Activated CD8-positive, alpha-beta memory T cell treated with anti-CD3 and anti-CD28 coated beads, Interleukin-2, amount 50 U/mL, for 24 hours (primary cell): ENCODE results near the gene NUF2.
"Not testable (repeated sequence)": the region's sequence is repeated elsewhere in the genome, so short reads cannot be mapped to it uniquely, and the experiment has no call there.

Source experiments
- DNase-seq: peaks from one replicate; pipeline ENCODE4 v3.0.0-alpha.2; 2020; ENCODE audit errors: extremely low read depth

The NUF2 gene

DNA sequence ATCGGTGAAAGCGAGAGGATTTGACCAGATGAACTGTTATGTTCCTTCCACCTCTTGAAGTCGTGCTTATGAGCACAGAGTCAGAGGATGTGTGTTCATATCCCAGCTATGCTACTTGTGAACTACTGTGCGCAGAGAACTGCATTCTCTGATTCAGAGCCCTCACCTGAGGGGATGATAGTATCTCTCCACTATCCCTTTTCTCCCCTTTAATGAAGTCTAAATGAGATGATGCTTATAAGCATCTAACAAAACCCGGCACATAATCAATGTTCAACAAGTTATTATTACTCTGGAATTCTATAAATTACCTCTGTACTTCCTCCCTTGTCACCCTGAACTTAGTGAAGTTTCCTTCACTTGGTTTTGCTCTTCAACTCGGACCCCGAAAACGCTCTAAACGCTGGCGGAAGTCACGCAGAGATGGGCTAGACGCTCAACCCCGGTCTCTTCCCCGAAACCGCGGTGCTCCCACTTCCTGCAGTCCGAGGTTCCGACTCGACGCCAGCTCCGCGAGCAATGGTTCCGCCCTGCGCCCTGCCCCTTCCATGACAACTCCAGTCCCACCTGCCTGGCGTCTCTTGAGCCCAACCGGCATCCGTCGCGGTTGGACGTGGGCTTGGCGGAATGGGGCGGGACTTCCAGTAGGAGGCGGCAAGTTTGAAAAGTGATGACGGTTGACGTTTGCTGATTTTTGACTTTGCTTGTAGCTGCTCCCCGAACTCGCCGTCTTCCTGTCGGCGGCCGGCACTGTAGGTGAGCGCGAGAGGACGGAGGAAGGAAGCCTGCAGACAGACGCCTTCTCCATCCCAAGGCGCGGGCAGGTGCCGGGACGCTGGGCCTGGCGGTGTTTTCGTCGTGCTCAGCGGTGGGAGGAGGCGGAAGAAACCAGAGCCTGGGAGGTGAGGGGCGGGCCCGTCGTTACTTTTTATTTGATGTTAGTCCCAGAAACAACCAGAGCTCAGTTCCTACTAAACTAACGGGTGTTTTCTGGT lies at the start of gene NUF2:
NUF2 (plus strand) TSS at position 644 of the 995 bp plus-strand sequence. CDS start 4,098 bp downstream, outside the sequence.
- DNase-seq: peak; percentile 90

DNA sequence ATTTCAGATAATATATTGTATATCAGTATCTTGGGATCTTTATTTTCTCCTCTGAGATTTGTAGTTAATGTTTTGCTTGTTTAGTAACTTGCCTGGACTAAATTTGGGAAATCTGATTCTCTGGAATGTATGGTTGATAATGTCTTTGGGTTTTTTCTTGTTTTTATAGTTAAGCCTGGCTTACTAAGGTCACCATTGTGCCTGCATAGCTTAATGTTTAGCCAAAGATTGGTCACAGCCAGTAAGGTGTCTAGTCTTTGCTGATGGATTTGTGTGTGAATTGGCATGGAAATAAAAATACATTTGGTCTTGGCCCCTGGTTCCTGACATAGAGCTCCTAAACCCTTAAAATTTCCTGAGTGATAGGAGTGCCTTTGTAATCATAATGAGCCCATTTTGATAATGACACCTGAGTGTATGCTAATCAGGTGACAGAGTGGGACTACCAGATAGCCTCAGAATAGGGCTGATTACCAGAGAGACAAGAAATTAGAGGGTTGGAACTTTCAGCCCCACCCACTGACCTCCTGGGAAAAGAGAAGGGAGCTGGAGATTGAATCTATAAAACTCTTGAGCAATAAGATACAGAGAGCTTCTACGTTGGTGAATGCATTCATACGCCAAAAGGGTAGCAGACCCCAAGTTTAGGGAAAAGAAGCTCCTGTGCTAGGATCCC lies 47.9 kb upstream of the NUF2 start:
- no peak for DNase-seq

DNA sequence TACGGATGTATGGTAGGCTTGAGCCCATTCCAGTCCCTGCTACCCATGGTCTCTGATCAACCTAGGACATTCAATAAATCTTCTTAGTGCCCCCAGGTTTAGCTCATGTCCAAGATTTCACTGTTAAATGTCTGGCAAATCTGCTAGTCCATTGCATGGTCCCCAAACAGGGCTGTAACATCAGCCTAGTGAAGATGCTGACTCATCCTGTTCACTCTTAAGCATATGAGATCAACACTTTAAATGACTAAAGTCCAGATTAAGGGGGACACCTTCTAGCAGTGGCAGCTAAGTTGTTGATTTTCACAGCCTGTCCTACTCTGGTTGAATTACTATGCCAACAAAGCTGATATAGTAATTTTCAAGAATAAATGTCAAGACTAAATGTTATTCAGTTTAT lies 46.5 kb upstream of the NUF2 start:
- no peak for DNase-seq

DNA sequence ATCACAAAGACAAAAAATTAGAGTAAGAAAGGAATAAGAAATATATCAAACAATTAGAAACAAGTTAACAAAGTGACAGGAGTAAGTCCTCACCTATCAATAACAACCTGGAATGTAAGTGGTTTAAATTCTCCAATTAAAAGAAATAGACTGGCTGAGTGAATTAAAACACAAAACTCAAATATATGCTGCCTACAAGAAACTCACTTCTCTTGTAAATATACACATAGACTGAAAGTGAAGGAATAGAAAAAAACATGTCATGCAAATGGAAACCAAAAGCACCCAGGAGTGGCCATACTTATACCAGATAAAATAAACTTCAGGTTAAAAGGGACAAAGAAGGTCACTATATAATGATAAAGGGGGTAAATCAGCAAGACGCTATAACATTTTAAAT lies 43.2 kb upstream of the NUF2 start:
- no peak for DNase-seq

DNA sequence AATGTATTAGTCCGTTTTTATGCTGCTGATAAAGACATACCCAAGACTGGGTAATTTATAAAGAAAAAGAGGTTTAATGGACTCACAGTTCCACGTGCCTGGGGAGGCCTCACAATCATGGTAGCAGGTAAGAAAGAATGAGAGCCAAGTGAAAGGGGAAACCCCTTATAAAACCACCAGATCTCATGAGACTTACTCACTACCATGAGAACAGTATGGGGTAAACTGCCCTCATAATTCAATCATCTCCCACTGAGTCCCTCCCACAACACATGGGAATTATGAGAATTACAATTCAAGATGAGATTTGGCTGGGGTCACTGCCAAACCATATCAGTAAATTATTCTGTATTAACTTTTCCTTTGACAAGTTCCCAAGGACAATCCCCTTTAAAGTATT lies 36.9 kb upstream of the NUF2 start:
- not testable (repeated sequence) for DNase-seq

DNA sequence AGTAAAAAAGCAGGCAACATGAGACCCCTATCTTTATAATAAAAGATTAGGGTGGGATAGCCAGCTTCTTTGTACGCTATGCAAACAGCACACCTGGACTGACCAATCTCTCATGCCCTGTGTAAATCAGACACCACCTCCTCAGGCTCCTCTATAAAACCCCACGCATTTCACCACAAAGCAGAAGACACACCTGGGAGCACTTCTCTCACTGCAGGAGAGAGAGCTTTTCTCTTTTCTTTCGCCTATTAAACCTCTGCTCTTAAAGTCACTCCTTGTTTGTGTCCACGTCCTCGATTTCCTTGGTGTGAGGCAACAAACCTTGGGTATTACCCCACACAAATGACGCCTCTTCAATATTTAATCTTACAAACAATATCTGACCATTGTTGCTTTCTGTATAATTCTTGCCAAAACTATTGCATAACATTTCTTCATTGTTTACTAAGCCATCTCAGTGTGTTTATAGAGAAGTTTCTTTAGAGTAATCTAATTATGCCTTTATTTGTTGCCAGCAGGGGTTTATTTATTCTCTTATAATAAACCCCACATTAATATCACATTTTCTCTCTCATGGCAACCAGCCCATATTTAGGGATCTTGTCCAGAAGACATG lies 31.6 kb upstream of the NUF2 start:
- no peak for DNase-seq

DNA sequence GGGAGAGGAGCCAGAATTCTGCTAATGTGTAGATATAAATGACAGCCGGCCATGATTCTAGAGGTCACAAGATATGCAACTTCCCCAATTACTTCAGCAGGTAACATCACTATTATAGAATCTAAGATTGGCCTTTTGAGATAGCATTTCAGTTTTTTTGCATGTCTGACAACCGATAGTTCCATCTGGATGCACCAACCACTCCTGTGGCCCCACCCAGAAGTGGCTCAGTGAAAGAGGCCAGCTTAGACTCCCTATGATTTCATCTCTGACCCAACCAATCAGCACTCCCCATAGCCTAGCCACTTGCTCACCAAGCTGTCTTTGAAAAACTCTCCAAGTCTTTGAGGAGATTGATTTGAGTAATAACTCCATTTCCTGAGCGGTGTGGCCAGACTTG lies 30.3 kb upstream of the NUF2 start:
- no peak for DNase-seq

DNA sequence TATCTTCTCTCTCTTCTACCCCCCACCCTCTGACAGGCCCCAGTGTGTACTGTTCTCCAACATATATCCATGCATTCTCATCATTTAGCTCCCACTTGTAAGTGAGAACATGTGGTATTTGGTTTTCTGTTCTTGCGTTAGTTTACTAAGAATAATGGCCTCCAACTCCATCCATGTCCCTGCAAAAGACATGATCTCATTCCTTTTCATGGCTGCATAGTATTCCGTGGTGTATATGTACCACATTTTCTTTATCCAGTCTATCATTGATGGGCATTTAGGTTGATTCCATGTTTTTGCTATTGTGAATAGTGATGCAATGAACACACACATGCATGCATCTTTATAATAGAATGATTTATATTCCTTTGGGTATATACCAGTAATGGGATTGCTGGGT lies 29.6 kb upstream of the NUF2 start:
- DNase-seq: not testable (repeated sequence)

DNA sequence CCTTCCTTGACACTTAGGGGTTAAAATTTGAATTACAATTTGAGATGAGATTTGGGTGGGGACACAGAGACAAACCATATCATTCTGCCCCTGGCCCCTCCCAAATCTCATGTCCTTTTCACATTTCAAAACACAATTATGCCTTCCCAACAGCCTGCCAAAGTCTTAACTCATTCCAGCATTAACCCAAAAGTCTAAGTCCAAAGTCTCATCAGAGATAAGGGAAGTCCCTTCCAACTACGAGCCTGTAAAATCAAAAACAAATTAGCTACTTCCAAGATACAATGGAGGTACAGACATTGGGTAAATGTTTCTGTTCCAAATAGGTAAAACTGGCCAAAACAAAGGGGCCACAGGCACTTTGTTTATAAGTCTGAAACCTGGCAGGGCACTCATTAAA lies 28.3 kb upstream of the NUF2 start:
- DNase-seq: not testable (repeated sequence)

DNA sequence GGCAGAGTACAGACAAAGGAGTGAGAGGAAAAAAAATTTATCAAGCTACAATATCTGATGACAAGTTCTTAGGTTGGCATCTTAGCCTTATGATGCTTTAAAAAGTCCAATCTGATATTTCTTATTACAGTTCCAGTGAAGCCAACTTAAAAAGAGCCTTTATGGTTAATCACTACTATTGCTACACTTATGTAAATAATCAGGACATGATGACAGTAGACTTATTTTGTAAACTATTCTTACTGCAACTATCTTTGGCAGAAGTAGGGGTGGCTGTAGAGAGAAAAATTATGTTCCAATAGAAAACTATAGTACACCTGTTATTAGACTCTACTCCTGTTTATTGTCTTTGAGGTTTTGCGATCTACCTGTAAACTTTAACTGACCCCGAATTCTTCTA lies 25.8 kb upstream of the NUF2 start:
- no peak for DNase-seq

DNA sequence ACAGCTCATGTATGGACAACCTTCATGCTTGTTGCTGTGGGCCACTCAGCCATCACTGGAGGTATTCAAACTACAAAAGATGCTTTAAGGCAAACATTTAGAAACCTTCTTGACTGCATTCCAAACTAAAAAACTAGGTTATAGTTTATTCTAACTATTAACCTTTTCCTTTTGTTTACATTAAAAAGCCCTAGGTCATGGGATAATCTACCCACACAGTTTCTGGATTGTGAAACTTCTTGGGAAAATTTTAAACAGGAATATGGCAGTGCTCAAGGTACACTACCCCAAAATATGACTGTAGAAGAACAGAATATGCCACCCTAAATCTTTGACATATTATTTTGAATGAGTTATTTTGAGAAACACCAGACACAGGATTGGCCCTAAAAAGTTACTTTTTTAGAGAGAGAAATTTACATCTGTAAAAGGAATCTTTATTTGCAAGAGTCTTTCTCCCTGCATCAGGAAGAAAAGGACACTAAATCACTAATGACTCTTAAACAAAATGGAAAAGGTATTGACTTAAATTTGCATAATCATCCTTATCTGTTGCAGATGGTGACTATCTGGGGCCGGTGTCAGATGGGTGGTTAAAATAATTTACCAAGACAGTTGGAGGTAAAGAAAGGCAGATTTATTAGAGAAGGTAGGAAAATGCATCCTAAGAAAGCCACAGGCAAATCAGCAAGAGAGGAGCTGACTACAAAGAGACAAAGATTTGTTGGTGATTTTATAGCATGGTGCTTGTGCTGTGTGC lies 25.1 kb upstream of the NUF2 start:
- no peak for DNase-seq

DNA sequence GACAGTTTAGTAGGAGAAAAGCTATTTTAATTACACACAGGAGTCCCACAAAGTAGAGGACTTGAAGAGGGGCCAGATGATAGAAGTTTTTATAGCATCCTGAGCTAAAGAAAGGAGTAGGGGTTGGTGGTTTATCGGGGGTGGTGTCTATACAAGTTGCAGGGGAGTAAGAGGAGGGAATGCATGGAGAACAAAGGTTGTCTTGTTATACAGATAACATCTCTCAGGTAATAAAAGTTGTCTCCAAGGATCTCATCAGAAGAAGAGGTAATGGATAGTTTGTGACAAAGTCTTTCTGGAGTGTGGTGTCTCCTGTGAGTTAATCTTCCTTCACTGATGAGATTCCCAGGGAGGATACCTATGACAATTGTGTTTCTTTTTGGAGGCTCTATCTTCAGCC lies 23.4 kb upstream of the NUF2 start:
- no peak for DNase-seq

DNA sequence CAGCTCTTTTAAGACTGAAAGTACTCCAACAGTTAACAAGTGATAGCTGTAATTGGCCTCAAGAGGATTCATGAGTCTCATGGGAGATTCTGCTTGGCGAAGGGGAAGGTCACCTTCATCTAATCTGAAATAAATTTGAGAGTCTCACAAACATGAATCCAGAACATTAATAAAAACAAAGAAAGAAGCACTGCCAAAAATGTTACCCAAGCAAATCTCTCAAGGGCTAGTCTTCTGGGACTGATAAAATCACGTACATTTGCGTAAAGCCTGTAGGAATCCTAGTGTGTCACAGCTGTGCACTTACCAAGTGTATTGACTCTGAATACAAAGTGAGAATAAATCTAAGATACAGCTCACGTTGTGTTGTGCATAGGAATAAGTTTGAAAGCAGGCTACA lies 21.2 kb upstream of the NUF2 start:
- no peak for DNase-seq

DNA sequence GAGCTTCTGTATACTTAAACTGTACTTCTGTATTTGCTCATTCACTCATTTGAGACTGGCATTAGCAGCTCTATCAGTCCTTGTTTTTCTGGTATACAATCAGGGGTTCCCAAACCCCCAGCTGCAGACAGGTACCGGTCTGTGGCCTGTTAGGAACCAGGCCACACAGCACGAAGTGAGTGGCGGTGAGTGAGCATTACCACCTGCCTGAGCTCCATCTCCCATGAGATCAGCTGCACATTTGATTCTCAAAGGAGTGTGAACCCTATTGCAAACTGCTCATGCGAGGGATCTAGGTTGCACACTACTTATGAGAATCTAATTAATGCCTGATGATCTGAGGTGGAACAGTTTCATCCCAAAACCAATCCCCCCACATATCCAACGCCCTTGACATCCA lies 18.2 kb upstream of the NUF2 start:
- DNase-seq: no peak

DNA sequence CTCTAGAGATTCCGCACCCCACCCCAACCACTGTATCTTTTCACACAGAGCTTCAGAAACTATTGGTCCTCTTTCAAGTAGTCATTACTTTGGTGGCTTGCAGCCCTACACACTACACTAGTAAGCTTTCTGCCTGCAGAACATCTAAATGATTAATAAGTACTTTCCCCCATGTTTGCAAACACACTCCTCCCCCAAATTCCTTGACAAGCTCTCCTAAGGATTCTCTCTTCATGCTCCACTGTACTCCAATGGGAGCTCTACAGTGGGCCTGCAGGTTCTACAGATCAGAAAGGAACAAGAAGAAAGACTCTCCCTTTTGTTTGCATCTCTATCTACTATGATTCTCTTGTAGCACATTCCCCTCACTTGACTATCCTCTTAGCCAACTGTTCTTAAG lies 16.3 kb upstream of the NUF2 start:
- DNase-seq: no peak

DNA sequence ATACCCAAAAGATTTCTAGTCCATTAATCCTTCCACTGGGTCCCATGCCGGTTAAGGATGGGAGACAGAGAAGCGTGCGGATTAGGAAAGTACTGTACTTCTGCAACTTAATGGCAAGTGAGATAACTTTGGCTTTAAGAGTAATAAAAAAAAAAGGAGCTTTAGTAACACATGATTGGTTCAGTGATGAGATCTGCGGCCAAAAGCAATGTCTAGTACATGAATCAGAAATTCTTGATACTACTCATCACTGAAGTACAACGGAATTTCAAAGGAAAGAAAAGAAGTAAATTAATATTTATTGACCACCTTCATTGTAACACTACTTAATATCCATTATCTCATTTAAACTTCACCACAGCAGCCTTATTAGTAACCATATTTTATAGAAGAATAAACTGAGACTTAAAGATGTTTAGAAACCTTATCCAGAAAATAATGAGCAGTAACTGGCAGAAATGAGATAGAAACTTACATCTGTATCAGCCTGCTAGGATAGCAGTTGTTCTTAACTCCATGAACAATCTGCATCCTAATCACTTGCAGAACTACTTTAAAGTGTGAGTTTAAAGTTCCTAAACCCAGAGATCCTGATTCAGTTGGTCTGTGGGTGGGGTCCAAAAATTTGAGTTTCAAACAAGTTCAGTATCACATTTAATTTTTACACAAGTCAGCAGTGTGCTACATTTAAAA lies 14.1 kb upstream of the NUF2 start:
- DNase-seq: no peak

DNA sequence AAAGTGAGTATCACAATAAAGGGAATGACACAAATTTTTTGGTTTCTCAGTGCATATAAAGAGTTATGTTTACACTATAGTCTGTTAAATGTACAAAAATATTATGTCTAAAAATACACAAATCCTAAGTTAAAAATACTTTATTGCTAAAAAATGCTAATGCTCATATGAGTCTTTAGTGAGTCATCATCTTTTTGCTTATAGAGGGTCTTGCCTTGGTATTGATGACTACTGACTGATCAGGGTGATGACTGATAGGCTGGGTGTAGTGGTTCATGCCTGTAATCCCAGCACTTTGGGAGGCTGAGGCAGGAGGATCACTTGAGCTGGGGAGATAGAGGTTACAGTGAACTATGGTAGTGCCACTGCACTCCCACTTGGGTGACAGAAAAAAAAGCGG lies 12.9 kb upstream of the NUF2 start:
- no peak for DNase-seq

DNA sequence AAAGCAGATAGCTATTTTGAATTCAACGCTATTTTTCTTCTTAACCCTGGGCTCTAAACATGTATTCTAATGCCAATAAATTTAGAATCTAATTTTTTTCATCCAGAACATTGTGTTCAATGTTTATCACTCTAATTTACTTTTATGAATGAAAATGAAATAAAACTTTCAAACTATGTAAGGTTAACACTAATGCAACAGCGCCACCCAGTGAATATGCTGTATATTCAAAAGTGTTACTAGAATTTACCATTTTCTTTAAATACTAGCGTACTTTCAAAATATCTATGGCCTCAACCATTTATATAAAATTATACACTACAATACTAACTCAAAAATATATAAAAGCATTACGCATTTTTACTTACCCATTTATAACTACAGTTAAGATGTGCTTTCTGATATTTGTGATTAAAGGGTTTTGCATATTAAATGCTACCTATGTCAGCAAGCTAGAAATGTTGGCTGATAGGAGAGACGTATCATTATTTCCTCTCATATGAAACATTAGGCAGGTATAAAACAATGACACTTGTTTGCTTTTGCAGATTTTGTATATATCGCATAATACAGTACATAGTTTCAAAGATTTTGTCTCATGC lies 5.9 kb upstream of the NUF2 start:
- no peak for DNase-seq

DNA sequence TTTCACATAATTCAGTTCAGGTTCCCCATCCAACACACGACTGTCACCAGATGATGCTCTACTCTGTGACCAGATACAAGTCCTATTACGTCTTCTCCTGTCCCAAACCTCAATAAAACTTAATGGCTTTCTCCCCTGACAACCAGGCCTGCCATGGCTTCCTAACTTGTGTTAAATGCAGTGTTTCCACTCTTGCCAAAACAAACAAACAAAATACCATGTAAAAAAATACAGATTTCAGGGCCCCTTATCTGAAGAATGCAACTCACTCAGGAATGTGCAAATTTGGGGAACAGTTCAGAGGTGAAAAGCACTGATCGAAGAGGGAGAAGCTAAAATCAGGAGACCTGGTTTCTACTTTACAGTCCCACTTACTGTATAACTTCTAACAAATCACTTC lies 863 bp upstream of the NUF2 start:
- DNase-seq: no peak

DNA sequence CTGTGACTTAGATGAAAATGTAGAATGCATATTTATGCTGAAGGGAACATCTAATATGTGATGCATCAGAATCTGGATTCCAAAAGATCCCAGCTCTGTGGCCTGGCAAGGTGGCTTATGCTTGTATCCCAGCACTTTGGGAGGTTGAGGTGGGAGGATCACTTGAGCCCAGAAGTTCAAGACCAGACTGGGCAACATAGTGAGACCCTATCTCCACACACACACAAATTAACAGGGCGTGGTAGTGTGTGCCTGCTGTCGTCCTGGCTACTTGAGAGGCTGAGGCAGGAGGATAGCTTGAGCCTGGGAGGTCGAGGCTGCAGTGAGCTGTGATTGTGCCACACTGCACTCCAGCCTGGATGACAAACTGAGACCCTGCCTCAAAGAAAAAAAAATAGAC lies 1.6 kb downstream of the NUF2 start:
- DNase-seq: not testable (repeated sequence)

DNA sequence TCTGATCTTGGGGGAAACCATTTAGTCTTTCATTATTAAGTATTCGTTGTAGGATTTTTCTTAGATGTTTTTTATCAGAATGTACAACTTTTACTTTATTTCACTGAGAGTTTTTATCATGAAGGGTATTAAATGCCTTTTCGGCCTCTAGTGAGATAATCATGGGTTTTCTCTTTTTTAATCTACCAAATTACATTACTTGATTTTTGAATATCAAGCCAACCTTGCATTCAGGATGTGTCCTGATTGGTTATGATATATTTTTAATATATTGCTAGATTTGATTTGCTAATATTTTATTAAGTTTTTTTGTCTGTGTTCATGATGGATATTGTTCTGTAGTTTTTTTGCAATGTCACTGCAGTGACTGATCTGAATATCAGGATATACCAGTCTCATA lies 9.4 kb downstream of the NUF2 start:
- DNase-seq: no peak
